Measurements from ENCODE around the gene ABTB2. TPM values are rescaled to one million over a fixed set of nuclear protein-coding genes. Genes with fewer than 3 reads are reported as not detected.
"Not testable (repeated sequence)": the region's sequence is repeated elsewhere in the genome, so short reads cannot be mapped to it uniquely, and the experiment has no call there.

The ABTB2 gene
- total RNA-seq, 1 donor: 1.6 TPM

DNA sequence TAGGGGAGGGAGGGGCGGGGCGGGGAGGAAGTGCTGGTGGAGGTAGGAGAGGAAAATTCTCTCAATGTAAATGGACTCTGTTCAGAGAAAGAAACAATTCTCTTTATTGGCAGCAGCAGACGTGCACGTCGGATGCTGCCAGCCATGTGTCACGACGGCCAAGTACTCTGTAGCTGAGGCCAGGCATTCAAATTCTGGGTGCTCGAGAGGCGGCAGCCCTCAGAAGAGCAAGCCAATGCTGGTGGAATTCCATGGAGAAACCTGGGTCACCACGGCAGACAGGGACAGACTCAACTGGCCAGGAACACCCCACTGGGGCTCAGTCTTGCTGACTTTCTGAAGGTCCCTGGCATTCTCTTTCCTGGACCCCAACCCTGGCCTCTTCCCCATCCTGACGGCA is 90.8 kb downstream of the ABTB2 start:
- no peak for DNase-seq (ENCODE audit: low read depth in 2 of 3, low spot score in 2 of 3)

DNA sequence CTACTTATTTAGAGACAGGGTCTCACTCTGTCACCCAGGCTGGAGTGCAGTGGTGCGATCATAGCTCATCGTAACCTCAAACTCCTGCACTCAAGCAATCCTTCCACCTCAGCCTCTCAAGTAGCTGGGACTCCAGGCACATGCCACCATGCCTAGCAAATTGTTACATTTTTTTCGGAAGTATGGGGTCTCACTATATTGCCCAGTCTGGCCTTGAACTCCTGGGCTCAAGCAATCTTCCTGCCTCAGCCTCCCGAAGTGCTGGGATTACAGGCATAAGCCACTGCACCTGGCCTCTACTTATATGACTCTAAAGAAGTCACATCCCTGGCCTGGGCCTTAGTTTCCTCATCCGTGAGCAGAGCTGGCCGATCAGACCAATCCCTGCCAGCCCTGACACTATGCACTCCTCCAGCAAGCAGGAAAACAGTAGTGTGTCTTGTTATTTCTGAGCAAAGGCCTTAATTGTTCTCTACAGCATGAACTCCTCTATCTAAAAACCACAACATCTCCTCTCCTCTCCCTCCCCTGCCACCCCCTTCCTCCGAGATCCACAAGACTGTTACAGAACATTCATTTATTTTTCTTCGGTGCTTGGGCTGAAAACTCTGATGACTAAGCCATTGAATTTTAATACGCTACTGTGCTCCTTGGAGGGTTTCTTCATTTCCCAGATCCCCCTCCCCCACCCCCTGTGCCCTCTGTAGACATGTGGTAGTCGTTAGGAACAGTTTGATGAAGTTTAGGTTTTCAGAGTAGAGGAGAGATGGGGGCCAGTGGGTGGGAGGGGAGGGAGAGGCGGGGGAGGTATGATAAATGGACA is 91.5 kb downstream of the ABTB2 start:
- peak in 2 of 3 donors; percentile 72 to 80 for DNase-seq (ENCODE audit: low read depth in 2 of 3, low spot score in 2 of 3)

DNA sequence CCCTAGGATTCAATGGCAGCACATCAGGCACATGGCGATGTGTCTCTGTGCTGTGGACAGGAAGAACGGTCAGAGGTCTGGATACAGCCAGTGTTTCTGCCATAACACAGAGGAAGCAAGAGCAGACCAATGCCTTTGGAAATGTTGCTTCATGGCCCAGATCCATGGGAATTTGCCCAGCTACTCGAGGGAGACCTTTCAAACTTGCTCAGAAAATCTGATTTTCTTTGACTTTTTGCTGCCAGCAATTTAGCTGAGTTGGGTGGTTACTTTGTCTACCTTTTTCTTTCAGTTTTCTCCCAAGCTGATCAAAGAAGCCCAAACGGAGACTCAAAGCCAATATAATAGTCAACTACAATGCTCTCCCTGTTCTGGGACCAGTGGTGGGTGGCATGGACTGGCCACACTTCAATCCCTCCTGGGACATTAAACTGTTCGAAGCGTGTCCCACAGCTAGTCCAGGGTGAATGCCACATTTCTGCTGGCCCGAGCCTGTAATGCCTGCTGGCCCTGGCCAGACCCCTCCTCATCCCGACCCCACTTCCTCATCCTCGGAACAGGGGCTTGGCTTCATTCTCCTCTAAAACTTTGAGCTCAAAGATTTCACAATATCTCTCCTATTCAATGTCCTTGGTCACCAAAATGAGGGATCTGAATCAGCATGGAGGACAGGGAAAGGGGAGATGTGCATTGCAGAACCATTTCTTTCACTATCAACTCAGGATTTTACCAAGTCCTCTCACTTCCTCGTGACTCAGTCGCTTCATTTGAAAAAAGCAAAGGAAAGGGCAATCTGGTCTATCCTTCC is 93.3 kb downstream of the ABTB2 start:
- no peak for DNase-seq (ENCODE audit: low read depth in 2 of 3, low spot score in 2 of 3)

DNA sequence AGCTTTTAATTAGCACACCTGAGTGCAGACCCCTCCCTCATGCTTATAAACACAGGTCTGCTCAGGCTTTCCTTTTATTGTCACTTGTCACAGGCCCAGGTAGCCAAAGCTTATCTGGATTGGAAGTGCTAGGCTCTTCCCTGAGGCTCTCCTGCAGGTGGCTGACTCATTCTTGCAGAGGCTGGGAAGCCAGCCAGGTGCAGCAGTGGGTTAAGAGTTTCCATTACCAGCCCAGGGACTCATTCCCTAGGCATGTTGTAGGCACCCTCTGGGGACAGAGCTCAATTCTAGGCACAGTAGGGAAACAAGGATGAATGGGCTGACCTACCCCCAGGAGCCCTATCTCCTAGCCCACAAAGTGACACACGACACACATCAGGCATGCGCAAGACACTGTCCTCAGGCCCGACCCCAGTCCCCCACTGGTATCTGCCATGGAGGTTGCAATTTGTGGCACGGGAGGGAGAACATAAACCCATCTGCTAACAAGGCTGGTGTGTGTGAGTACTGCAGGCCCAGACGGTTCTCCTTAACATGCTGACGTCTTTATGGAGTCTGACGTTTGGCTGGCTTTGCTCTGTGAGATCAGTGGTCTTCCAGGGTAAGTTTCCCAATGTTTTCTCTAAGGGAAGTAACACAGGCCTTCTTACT is 94.2 kb downstream of the ABTB2 start:
- DNase-seq (ENCODE audit: low read depth in 2 of 3, low spot score in 2 of 3): no peak

- DNase-seq (ENCODE audit: low read depth in 2 of 3, low spot score in 2 of 3): no peak
Measured at GRCh38 chr11:34262531-34263081, 95.2 kb downstream of the ABTB2 start.

GRCh38 chr11:34261820-34262219 is 96.0 kb downstream of the ABTB2 start:
- no peak for DNase-seq (ENCODE audit: low read depth in 2 of 3, low spot score in 2 of 3)

DNA sequence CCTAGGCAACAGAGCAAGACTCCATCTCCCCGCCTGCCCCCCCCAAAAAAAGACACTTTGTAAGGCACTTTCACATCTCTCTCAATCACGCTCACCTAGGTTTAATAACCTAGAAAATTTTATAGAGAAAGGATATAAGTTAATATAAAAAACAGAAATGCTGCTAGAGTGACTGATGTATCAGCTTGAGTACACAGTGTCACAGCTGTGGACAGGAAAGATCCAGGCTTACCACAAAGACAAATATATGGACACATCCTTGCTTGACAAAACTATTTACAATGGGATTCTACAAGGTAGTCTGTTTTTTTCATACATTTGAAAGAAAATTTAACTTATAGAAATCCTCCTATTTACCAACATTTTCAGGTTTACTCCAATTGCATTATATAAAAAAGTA is 96.7 kb downstream of the ABTB2 start:
- no peak for DNase-seq (ENCODE audit: low read depth in 2 of 3, low spot score in 2 of 3)

GRCh38 chr11:34260072-34260575 is 97.7 kb downstream of the ABTB2 start:
- no peak for DNase-seq (ENCODE audit: low read depth in 2 of 3, low spot score in 2 of 3)

- no peak for DNase-seq (ENCODE audit: low read depth in 2 of 3, low spot score in 2 of 3)
Measured at GRCh38 chr11:34259087-34259486, 98.7 kb downstream of the ABTB2 start.

- no peak for DNase-seq (ENCODE audit: low read depth in 2 of 3, low spot score in 2 of 3)
Measured at GRCh38 chr11:34256626-34257025, 101.2 kb downstream of the ABTB2 start.

DNA sequence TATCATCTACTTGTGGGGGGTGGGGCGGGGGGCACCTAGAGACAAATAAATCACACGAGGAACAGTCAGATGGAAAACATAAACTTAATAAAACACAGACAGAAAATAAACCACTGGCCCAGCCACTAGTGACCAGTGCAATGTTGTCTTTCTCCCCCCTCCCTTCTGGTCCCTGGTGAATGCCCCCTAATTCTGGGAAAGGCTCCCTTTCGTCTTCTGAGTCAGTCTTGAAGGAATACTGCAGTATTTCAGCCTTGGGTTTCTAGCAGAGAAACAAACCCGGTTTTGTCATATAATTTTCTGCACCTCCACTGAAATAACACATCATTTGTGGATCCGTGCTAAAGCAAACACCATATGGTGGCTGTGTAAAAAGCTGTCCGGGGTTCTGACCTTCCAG is 101.7 kb downstream of the ABTB2 start:
- no peak for DNase-seq (ENCODE audit: low read depth in 2 of 3, low spot score in 2 of 3)

GRCh38 chr11:34255101-34255500 is 102.7 kb downstream of the ABTB2 start:
- no peak for DNase-seq (ENCODE audit: low read depth in 2 of 3, low spot score in 2 of 3)

- no peak for DNase-seq (ENCODE audit: low read depth in 2 of 3, low spot score in 2 of 3)
Measured at GRCh38 chr11:34254011-34254410, 103.8 kb downstream of the ABTB2 start.

DNA sequence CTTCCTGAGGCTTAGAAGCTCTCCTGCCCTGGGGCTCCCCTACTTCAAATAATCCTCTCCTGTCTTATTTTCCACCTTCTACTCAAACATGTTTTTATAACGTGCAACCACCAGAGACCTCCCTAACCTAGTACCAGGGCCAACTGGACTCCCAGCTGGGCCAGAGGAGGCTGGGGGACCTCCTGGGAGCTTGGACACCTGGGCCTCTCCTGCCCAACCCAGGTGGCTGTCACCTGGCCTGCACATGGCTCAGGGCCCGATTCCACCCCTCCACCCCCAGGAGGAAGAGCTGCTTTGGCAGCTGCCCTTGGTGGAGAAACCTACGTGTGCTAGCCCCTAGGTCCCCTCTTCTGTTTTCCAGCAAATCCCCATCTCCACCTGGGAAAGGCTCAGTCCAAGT is 105.2 kb downstream of the ABTB2 start:
- DNase-seq (ENCODE audit: low read depth in 2 of 3, low spot score in 2 of 3): no peak

DNA sequence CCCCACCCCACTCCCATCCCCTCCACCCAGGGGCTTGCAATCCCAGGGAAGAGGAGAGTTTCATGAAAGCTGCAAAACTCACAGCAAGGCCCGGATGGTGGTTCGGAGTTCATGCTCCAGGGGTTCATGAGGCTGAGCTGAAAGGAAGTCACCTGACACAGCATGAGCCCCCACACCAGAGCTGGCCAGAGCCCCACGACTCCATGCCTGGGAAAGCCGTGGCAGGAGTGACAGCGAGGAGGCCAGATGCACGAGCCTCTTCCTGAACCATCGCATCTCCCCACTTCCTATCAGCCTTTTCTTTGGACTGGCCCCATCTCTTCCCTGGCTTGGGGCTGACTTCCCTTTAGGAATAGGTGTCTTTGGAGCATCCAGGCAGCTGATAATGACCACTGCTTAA is 105.8 kb downstream of the ABTB2 start:
- DNase-seq (ENCODE audit: low read depth in 2 of 3, low spot score in 2 of 3): no peak

DNA sequence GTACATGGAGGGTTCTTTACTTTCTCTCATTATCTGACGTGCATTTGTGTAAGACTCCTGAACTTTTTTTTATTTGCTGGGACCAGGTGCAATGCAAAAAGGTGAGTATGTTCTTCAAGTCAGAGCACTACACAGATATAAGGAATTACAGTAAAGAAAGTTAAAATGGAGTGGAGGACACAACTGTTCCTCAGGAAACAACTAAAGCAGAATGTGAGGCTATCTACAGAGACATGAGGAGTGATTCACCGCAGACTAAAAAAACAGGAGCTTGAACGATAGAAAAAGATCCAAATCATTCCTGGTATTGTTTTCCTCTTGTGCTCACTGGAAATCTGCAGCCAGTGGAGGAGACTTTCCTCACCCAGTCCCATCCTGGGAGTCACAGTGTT is 106.2 kb downstream of the ABTB2 start:
- peak in 1 of 3 donors; percentile 31 for DNase-seq (ENCODE audit: low read depth in 2 of 3, low spot score in 2 of 3)

DNA sequence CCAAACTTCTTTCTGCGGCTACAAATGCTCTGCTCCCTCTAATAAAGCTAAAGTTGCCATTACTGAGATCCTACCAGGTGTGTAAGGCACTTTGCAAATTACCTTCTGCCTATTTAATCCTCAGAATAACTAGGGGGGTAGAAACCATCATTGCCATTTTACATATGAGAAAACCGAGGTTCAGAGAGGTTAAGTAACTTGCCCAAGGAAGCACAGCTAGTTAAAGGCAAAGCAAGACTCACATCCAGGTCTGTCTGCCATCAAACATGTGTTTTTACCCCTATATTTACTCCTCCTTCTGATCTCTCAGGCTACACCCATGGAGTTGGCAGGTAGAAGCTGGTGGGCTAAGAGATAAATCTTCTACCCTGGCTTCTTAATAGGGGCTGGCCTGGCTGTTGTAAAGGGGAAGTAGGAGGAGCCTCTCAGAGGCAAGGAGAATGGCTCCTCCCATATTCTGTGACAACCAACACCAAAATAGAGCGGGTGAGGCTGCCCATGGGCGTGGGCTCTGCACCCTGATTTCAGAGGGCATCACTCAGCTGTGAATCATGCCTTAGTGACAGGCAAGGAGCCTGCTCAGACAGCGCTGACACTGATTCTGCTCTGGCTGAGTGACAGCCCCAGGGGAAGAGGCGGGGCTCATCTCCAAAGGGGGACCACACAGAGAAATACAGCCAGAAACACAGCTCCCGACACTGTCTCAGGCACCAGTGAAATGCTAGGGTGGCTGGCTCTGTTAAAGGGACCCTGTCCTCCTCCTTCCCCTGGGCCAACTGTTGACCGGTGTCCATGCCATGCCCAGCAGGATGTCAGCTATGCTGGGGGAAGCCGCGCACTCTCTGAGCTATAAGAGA is 106.8 kb downstream of the ABTB2 start:
- DNase-seq (ENCODE audit: low read depth in 2 of 3, low spot score in 2 of 3): peak in 2 of 3 donors; percentile 80 to 85

DNA sequence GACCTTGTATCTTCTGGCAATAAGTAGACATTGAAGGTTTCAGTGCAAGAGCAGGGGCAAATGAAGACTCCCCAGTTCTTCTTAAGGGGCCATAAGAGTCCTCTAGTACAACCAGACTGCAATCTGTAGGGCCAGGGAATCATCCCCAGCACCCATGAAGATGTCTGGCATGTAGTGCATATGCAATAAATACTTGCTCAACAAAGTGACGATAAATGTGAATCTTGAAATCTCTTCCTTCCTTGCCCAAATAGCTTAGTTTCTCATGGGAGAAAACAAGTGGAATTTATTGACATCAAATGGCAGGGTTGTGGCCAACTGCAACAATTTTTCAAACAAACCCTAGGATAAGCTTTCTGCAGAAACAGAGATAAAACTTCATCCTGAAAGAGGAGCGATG is 107.6 kb downstream of the ABTB2 start:
- no peak for DNase-seq (ENCODE audit: low read depth in 2 of 3, low spot score in 2 of 3)

- no peak for DNase-seq (ENCODE audit: low read depth in 2 of 3, low spot score in 2 of 3)
Measured at GRCh38 chr11:34249439-34249838, 108.4 kb downstream of the ABTB2 start.

- DNase-seq (ENCODE audit: low read depth in 2 of 3, low spot score in 2 of 3): not testable (repeated sequence)
Measured at GRCh38 chr11:34246511-34246910, 111.3 kb downstream of the ABTB2 start.
